HG03460 (cell line): Measurements from ENCODE around the gene NRBP1.

ENCODE experiments used
- ATAC-seq: cut with Tn5 transposase; IDR thresholded peaks from one replicate; pipeline ENCODE4 v1.9.1; 2021; ENCODE audit not compliant: unreplicated experiment

The NRBP1 gene

DNA sequence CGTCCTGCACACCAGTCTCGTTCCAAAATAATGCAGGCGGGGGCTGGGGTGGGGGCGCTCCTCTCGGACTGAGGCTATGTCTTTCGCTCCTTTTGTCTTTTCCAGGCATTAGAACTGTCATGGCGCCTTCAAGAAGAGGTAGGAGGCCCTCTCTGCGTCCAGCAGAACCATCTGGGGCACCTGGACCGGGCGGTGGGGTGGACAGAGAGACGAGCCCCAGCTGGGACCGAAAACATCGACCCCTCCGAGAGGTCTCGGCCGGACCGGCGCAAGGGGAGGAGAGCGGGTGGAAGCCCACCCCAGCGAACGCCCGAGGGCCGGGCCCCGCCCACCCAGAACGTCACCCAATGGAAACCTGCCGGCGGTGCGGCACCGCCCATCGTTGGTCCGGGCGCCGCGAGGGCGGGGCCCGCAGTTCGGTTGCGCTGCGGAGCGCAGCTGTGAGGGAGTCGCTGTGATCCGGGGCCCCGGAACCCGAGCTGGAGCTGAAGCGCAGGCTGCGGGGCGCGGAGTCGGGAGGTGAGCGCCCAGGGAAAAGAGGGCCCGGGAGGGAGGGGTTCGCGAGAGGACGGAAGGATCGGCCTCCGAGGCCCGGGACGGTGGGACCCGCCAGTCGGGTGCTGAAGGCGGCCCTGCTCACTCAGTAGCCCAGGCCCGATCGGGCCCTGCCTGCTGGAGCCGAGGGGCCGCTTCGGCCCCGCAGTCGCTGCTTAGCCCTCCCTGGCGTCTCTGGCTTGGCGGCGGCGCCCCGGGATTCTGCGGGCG lies at the start of gene NRBP1:
TSS of gene NRBP1 (plus strand) at position 419 of the 765 bp plus-strand sequence. CDS start 4,643 bp downstream, outside the sequence.
- ATAC-seq = peak; percentile 90

GRCh38 chr2:27378809-27379290 lies 49.6 kb upstream of the NRBP1 start:
- no peak for ATAC-seq

- ATAC-seq = no peak
Observed at GRCh38 chr2:27379383-27379835, 49.0 kb upstream of the NRBP1 start.

DNA sequence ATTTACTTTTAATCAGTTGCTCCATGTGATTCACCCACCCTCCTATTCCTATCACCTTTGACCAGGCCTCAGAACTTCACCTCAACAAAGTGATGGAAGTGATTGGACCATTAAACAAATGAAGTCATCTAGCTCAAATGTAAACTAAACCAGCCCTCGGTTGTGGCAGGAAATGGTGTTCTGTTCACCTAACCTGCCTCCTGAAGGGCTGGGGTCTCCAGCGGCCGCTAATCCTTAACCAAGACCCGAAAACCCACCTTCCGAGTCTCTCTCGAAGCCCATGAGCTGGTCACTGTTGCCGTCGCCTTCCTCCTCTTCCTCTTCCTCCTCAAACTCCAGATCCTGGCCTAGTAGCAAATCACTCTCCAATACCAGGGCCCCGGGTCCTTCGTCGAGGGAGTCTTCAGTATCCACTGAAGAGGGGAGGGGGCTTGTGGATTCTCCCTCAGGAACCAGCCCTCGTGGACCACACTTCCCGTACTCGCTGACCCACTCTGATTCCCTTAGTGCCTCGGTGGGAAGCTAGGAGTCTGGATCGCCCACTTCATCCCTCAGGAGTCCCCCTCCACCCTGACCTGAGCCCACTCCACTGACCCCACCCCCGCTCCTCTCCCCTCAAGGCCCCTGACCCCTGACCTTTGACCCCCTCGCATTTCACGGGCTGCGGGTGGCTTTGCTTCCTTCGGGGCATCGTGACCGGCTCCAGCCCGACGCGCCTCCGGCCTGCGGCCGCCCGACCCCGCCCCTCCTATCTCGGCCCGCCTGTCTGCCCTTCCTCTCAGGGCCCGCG lies 48.4 kb upstream of the NRBP1 start:
- ATAC-seq = peak; percentile 27

DNA sequence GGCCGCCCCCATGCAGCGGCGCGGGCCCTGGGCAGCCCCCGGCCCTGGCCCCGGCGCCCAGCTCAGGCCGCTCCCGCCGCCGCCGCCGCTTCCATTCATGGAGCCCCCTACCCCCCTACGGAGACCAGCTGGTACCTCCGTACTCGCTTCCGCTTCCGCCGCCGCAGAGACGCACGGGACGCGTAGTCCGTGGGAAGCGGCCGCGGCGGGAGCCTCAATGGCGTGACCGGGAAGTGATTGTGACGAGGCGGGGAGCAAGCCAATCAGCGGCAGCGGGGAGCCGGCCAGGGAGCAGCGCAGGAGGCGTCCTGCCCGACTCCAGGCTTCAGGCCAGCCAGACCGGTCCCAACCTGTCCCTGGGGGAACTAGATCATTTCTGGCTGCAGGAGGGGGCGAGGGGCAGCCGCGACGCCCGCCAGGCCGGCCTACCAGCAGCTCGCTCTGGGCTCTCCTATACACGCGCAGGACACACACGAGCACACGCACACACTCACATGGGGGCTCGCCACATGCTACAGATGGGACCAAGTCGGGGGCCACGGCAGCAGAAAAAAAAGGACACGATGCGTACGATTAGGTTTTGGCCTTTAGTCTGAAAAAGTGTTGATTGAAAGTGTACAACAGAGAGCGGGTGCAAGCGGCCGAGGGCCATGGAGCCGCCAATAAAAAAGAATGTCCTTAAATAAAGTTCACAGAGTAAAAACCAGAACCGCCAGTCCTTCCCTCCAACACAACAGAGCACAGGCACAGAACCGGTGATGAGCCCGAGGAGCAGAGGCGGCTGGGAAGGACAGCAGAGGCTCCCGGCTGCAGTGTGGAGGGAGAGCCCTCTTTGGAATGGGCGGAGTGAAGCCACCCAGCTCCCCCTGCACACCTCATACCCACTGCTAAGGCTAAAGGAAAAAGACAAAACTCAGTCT lies 47.5 kb upstream of the NRBP1 start, which contains the start of gene ZNF513:
TSS of gene ZNF513 (minus strand) at position 109 of the 920 bp plus-strand sequence. CDS start 208 bp downstream, outside the sequence.
- ATAC-seq = peak; percentile 81

- no peak for ATAC-seq
Observed at GRCh38 chr2:27381577-27382181, 46.8 kb upstream of the NRBP1 start.

DNA sequence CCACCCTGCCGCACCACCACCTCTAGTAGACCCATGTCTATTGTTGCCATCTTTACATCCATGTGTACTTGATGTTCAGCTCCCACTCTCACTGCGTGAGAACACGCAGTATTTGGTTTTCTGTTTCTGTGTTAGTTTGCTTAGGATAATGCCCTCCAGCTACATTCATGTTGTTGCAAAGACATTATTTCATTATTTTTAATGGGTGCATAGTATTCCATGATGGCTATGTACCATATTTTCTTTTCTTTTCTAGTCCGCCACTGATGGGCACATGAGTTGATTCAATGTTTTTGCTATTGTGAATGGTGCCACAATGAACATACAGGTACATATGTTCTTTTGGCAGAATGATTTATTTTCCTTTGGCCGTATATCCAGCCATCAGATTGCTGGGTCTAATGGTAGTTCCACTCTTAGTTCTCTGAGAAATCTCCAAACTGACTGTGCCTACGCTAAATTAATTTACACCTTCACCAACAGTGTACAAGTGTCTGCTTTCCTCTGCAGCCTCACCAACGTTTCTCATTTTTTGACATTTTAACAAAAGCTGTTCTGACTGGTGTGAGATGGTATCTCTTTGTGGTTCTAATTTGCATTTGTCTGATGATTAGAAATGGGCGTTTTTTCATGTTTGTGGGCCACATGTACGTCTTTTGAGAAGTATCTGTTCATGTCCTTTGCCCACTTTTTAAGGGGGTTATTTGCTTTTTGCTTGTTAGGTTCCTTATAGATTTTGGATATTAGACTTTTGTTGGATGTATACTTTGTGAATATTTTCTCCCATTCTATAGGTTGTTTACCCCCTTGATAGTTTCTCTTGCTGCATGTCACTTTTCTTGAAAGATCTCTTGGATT lies 37.4 kb upstream of the NRBP1 start:
- no peak for ATAC-seq

GRCh38 chr2:27393225-27393624 lies 35.2 kb upstream of the NRBP1 start:
- ATAC-seq = no peak

GRCh38 chr2:27398962-27399361 lies 29.5 kb upstream of the NRBP1 start:
- ATAC-seq = no peak

GRCh38 chr2:27400348-27401135 lies 27.9 kb upstream of the NRBP1 start:
- ATAC-seq = no peak

- ATAC-seq = no peak
Observed at GRCh38 chr2:27407798-27408491, 20.5 kb upstream of the NRBP1 start.

DNA sequence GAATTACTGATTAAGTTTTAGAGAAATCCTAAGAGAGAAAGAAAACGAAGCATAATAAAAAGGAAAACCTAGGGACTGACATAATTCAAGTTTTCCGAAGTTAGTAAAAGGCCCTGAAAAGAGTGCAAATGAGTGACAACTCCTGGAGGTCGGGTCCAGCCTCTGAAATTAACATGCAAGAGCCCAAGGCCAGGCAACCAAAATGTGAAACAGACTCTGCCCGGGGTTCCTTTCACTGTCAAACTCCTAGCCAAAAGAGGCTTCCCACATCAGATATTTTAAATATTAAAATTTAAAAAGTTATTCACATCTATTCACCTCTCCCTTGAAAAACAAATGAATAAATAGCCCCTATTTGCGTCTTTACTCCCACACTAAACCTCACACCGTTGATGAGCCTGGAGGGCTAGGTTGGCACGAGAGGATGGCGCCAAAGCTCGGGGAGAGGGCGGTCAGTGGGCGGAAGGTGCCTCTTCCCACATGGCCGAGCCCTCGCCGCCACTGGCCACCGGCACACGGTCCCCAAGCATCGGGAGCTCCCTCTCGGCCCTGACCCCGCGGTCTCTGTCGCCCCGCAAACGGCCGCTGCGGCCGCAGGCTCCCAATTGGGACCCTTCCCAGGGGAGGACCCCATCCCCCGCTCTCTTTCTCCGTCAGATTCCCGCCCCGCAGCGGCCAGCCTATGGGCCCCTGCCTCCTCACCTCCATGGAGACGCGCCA lies 19.7 kb upstream of the NRBP1 start:
- peak; percentile 34 for ATAC-seq

DNA sequence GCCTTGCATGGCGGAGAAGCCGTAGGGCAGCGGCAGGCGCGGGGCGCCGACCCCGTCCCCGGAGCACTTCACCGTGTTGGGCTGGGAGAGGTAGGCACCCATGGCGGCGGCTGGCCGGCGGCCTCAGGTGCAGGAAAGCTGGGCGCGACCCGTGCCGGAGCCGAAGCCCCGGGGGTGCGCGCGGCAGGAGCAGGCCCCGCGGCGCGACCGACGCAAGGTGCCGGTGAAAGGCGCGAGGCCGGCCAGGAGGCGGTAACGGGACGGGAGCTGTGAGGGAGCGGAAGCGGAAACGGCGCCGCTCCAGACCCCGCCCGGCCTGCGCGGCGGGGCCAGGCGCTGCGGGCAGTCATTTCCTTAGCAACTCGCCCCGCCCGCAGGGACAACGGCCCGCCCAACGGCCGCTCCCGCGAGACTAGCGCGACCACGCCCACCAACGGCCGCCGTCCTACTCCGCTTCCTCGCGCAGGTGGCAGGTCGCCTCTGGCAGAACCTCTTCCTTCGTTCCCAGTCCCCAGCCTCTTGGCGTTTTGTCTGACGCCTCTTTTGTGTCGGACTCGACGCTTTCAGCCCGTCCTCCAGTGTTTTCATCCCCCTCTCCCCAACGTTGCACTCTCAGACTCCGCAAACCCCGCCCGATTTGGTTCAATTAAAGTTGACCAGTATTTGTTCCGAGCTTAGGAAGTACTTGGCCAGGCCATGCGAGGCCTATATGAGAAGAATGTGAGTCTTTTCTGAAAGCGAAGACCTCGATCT lies 18.9 kb upstream of the NRBP1 start, which contains the start of gene PPM1G:
TSS of gene PPM1G (minus strand) at position 271 of the 753 bp plus-strand sequence. CDS start at position 102, 169 bp downstream.
- ATAC-seq = peak; percentile 87

- ATAC-seq = no peak
Observed at GRCh38 chr2:27412419-27413152, 15.8 kb upstream of the NRBP1 start.

GRCh38 chr2:27416151-27416550 lies 12.3 kb upstream of the NRBP1 start:
- ATAC-seq = no peak

GRCh38 chr2:27420996-27421395 lies 7.4 kb upstream of the NRBP1 start:
- ATAC-seq = no peak
